ENCODE data around the gene PRR14.
A peak's percentile ranks its signal among the peaks of the same experiment; 100 is the strongest.
"Not testable (repeated sequence)": the region's sequence is repeated elsewhere in the genome, so short reads cannot be mapped to it uniquely, and the experiment has no call there.

PRR14 gene

GRCh38 chr16:30650369-30651123 lies at the start of gene PRR14:
PRR14 (plus strand) TSS chr16:30650960; CDS start chr16:30651646, 686 bp downstream.
- peak; percentile 99 for DNase-seq

- DNase-seq: no peak
Measured at GRCh38 chr16:30601966-30602365, 48.8 kb upstream of the PRR14 start.

DNA sequence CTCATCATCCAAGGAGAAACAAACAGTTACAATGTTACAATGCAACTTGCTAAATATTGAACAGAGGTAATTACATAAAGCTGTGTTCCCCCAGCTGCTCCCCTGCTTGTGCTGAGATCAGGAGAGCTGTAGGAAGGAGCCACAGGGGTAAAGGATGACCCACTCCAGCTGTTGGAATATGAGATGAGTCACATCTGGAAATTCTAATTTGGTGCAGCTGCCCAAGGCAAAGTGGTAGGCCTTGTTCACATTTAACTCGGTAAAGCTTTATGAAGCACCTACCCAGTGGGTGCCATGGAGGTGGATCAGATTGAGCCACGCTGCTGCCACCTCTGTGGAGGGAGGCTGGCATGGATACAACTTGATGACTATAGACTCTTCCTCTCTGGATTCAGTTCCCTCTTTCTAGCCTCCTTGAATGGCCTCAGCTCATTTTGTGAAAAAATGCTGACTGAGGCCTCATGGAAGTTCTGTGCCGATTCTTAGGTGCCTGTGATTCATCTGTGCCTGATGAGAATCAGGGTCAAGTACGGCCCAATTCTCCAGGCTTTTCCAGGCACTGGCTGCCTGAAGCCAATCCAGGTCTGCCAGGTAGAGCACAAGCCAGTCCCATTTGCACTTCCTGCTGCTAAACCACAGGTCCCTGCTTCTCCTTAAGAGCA lies 48.0 kb upstream of the PRR14 start:
- DNase-seq: no peak

DNA sequence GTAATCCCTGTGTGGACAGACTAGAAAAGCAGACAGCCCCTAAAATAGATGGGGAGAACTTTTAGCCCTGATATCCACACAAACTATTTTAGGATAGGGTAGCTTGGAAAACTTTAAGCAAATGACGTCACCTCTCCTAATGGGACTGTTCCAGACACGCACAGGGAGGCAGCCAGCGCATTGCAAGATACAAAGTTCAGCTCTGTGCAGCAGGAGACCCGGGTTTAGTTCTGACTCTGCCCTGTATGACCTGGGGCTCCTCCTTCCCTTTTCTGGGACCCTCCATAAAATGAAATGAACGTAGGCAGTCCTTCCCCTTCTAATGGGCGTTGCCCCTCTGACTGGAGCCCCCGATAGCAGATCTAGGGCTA lies 46.8 kb upstream of the PRR14 start:
- no peak for DNase-seq

GRCh38 chr16:30604316-30604947 lies 46.3 kb upstream of the PRR14 start:
- DNase-seq: no peak

GRCh38 chr16:30605158-30605557 lies 45.6 kb upstream of the PRR14 start:
- no peak for DNase-seq

DNA sequence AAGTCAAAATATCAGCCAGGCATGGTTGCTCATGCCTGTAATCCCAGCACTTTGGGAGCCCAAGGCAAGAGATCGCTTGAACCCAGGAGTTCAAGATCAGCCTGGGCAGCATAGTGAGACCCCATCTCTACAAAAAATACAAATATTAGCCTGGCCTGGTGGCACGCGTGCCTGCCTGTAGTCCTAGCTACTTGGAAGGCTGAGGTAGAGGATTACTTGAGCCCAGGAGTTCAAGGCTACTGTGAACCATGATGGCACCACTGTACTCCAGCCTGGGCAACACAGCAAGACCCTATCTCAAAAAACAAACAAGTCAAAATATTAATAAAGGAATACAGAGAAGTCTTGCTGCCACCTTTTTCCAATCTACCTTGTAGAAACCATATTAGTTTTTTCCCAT lies 44.8 kb upstream of the PRR14 start:
- DNase-seq: no peak

DNA sequence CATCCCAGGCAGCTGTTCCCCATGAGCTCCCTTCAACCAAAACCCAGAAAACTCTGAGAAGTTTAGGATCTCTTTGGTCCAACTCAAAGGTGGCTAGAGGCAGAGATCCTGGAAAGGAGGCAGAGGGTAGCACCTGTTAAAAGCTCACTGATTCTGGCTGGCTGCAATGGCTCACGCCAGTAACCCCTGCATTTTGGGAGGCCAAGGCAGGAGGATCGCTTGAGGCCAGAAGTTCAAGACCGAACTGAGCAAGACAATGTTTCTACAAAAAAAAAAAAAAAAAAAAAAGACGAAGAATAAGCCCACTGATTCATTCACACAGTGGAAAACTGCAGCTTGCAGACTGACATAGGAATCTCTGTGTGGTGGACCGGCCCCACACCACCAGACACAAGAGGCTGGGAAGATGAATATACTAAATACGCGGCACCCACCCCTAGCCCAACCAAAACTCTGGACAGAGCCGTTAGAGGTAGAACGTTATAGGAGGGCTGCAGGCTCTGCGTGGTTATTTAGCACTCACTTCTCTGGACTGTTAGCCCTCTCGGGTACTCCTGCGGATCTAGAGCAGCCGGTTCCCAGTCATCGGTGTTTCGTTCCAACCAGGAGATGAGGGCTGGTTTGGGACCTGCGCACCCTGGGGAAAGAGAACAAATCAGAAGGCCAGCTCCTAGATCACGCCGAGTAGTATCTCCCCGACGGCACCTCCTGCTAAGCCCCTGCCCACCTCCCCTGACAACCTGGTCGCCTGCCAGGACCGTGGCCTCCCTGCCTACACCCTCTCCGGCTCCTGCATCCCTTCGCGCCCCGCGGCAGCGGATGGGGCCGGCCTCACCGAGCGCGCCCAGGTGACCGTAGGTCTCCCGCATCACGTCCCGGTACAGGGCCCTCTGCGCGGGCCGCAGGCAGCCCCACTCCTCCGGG lies 41.5 kb upstream of the PRR14 start:
- peak; percentile 28 for DNase-seq

DNA sequence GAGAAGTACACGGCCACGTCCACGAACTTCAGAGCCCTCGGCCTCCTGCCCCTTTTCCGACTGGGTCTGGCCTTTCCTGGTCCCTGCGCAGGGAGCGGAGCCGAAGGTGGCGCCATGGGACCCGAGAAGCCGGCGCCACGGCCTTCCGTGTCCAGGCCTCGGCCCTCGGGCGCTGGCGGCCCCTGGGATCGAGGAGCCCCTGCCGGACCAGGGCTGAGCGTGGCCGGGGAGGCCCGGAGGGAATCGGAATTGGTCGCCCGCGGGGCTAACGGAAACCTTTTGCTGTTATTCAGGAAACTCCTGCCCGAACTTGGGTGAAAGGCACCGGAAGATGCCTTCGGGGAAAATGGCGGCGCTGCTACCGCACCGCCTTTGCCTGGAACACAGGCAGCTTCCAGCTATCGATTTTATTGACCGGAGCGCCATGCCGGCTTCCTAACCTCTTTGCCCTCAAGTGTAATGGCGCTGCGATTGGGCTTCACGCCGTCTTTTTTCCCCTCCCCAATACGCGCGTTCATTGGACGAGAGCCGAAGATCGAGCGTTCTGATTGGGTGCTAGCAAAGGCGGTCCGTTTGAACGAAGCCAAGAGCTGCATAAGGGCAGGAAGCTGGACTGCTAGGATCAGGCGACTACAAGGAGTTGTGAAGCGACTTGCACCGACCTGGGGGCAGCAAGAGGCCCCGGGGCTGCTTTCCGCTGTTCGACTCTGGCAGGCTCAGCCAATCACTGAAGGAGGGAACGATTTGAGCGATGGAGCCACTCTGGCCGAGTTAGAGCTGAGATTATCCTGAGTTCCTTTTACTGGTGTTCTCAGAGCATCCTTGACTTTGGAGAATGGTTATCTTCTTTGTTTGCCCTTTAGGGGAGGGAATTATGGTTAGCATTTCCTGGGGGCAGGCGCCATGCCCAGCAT lies 40.6 kb upstream of the PRR14 start, which contains the start of gene ZNF689:
ZNF689 (minus strand) TSS at position 464 of the 914 bp plus-strand sequence; CDS start at position 116, 348 bp downstream.
- peak; percentile 98 for DNase-seq

GRCh38 chr16:30615358-30616091 lies 35.2 kb upstream of the PRR14 start:
- peak; percentile 40 for DNase-seq

- no peak for DNase-seq
Measured at GRCh38 chr16:30619202-30619601, 31.6 kb upstream of the PRR14 start.

- DNase-seq: no peak
Measured at GRCh38 chr16:30619638-30620037, 31.1 kb upstream of the PRR14 start.

GRCh38 chr16:30620169-30620568 lies 30.6 kb upstream of the PRR14 start:
- DNase-seq: no peak

DNA sequence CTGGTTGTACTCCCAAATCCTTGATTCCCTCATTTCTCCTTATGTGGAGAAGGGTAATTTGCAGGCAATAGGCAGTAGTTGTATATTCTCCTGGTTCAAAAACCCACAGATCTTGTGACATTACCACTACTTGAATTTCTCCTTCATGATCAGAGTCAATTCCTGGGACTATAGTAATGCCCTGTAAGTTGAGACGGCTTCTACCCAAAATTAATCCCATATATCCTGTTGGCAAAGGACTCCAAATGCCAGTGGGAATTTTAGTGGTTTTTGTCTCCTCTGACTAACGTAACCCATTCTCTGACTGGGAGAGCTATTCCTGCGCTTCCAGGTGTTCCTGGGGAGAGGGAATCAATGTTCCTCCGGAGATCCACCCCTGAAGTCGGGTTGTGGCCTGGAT lies 29.0 kb upstream of the PRR14 start:
- DNase-seq: no peak

DNA sequence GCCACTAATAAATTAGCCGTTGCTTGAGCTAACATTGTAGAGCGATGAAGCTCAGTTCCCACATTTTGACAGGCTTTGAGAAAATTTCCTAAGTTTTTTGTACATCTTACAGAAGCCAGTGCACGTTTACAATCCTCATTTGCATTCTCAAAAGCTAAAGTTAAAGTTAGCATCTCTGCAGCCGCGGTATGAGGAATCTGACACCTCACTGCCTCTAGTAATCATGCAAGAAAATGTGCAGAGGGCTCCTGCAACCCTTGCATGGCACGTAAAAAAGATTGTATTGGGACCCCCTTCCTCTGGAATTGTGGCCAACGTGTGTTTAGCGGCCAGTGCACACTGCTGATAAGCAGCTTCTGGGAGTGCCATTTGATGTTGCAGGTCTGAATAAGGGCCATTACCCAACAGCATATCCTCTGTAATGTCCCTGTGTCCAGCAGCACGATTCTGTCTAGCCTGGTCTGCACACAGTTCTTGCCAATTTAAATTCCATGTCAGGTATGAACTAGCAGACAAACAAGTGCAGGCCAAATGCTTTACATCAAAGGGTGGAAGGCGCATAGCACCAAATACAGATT lies 28.2 kb upstream of the PRR14 start:
- DNase-seq: no peak

DNA sequence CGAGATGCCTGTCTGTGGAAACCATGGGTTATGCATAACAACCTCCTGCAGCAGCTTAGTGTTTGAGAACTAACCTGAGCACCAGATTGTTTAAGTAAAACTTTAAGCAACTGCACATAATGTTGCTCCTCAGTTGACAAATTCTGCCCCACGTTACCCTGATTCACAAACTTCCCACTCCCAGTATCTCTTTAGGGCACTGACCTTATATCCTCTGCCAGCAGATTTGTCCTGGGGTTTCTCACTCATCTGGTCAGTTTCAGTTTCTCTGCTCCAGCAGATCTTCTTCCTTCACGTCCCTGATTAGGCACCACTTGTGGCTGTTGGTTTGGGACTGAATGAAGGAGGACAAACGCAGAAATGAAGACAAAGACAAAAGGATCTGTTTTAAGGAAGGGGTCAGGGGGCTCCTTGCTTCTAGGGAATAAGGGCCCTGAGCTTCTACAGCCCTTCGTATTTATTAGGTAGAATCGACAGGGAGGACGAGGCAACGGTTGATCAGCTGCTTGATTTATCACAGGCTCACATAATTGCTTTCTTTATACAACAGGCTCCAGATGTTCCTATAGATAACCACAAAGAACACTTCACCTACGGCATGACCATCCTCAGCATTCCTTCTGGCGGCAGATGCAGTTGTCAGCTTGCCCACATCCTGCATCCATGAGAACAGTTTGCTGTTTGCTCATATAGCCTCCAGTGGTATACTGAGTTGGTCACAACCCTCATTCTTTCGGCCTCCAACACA lies 27.1 kb upstream of the PRR14 start:
- no peak for DNase-seq

DNA sequence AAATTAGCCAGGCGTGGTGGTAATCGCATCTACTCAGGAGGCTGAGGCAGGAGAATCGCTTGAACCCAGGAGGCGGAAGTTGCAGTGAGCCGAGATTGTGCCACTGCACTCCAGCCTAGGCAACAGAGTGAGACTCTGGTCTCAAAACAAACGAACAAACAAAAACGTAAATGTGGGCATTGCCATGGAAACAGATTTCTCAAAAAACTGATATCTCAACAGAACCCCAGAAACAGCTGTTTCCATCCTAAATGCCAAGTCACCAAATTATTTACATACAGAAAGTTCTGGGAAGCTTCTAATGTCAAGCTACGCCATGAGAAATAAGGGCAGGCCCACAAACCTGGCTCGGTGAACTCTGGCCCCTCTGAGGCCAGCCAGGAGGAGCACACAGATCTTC lies 24.5 kb upstream of the PRR14 start:
- DNase-seq: no peak

GRCh38 chr16:30628628-30629540 lies 21.9 kb upstream of the PRR14 start:
- peak; percentile 69 for DNase-seq

DNA sequence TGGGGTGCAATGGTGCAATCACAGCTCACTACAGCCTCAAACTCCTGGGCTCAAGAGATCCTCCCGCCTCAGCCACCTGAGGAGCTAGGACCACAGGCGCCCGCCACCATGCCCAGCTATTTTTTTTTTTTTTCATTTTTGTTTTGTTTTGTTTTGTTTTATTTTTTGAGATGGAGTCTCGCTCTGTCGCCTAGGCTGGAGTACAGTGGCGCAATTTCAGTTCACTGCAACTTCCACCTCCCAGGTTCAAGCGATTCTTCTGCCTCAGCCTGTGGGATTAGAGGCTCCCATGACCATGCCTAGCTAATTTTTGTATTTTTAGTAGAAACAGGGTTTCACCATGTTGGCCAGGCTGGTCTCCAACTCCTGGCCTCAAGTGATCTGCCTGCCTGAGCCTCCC lies 18.3 kb upstream of the PRR14 start:
- not testable (repeated sequence) for DNase-seq
